ENCODE results near the gene MPL. TPM values are rescaled to one million over a fixed set of nuclear protein-coding genes. Genes with fewer than 3 reads are reported as not detected.

MPL gene
- not detected for total RNA-seq
- polyA plus RNA-seq: not detected

GRCh38 chr1:43337588-43337987 lies at the start of gene MPL:
Gene MPL (plus strand): TSS chr1:43337818. CDS start chr1:43337849, 31 bp downstream.
- Histone ChIP-seq H3K27me3 (ENCODE audit: insufficient read depth, low read length, poor library complexity, severe bottlenecking) (no peaks in the 10 kb centered on the region), H3K27ac (ENCODE audit: low read depth, low read length) (no peak within 1 kb of the TSS), H3K4me3 (ENCODE audit: low read length) (no peak within 1 kb of the TSS), H3K36me3 (ENCODE audit: insufficient read depth, low read length) (no peaks in the 10 kb centered on the region), H3K9me3 (ENCODE audit: low read length) (no peaks in the 10 kb centered on the region), H3K4me1 (ENCODE audit: insufficient read depth, low read length) (no peaks in the 10 kb centered on the region)
- Mint-ChIP-seq H3K27ac (no peak within 1 kb of the TSS), H3K4me3 (no peak within 1 kb of the TSS), H3K9me3 (no peaks in the 10 kb centered on the region), H3K36me3 (no peaks in the 10 kb centered on the region), H3K4me1 (no peaks in the 10 kb centered on the region), H3K27me3 (no peaks in the 10 kb centered on the region)
- DNase-seq: no peak
- POLR2A ChIA-PET: no interaction called here
- CTCF ChIA-PET: no interaction called here

GRCh38 chr1:43288058-43288784 lies 49.4 kb upstream of the MPL start:
- peaks cover 5 to 26% of the 10 kb centered on the region in 2 donors for H3K27me3 Mint-ChIP-seq
- Histone ChIP-seq H3K4me1 (ENCODE audit: insufficient read depth, low read length) (no peaks in the 10 kb centered on the region), H3K4me3 (ENCODE audit: low read length) (no peak overlapping the region), H3K9me3 (ENCODE audit: low read length) (no peaks in the 10 kb centered on the region), H3K27ac (ENCODE audit: low read depth, low read length) (no peak overlapping the region), H3K36me3 (ENCODE audit: insufficient read depth, low read length) (no peaks in the 10 kb centered on the region), H3K27me3 (ENCODE audit: insufficient read depth, low read length, poor library complexity, severe bottlenecking) (no peaks in the 10 kb centered on the region)
- no peak overlapping the region for H3K27ac Mint-ChIP-seq
- CTCF ChIA-PET: no interaction called here
- H3K4me3 Mint-ChIP-seq: no peak overlapping the region
- no peaks in the 10 kb centered on the region for H3K36me3 Mint-ChIP-seq
- POLR2A ChIA-PET: no interaction called here
- H3K4me1 Mint-ChIP-seq: no peaks in the 10 kb centered on the region
- no peak for DNase-seq
- H3K9me3 Mint-ChIP-seq: no peaks in the 10 kb centered on the region

GRCh38 chr1:43288785-43289706 lies 48.6 kb upstream of the MPL start:
- ChIA-PET CTCF (no interaction called here), POLR2A (no interaction called here)
- H3K9me3 Mint-ChIP-seq: no peaks in the 10 kb centered on the region
- H3K4me1 Mint-ChIP-seq: no peaks in the 10 kb centered on the region
- Histone ChIP-seq H3K27me3 (ENCODE audit: insufficient read depth, low read length, poor library complexity, severe bottlenecking) (no peaks in the 10 kb centered on the region), H3K4me1 (ENCODE audit: insufficient read depth, low read length) (no peaks in the 10 kb centered on the region), H3K36me3 (ENCODE audit: insufficient read depth, low read length) (no peaks in the 10 kb centered on the region), H3K27ac (ENCODE audit: low read depth, low read length) (no peak overlapping the region), H3K4me3 (ENCODE audit: low read length) (no peak overlapping the region), H3K9me3 (ENCODE audit: low read length) (no peaks in the 10 kb centered on the region)
- peaks cover 5 to 26% of the 10 kb centered on the region in 2 donors for H3K27me3 Mint-ChIP-seq
- no peak overlapping the region for H3K27ac Mint-ChIP-seq
- H3K36me3 Mint-ChIP-seq: no peaks in the 10 kb centered on the region
- no peak overlapping the region for H3K4me3 Mint-ChIP-seq
- DNase-seq: no peak

GRCh38 chr1:43292216-43292615 lies 45.4 kb upstream of the MPL start:
- Histone ChIP-seq H3K9me3 (ENCODE audit: low read length) (no peaks in the 10 kb centered on the region), H3K4me1 (ENCODE audit: insufficient read depth, low read length) (peaks cover 21% of the 10 kb centered on the region), H3K36me3 (ENCODE audit: insufficient read depth, low read length) (no peaks in the 10 kb centered on the region), H3K4me3 (ENCODE audit: low read length) (no peak overlapping the region), H3K27ac (ENCODE audit: low read depth, low read length) (no peak overlapping the region), H3K27me3 (ENCODE audit: insufficient read depth, low read length, poor library complexity, severe bottlenecking) (no peaks in the 10 kb centered on the region)
- Mint-ChIP-seq H3K27me3 (peaks cover 2 to 12% of the 10 kb centered on the region in 2 donors), H3K9me3 (no peaks in the 10 kb centered on the region), H3K4me1 (peaks cover 7 to 15% (median 11%) of the 10 kb centered on the region in 3 donors), H3K4me3 (no peak overlapping the region), H3K36me3 (no peaks in the 10 kb centered on the region), H3K27ac (no peak overlapping the region)
- CTCF ChIA-PET: interaction anchor here (1.6 kb wide), 1 partner anchor 65 kb away, joined by 3 read pairs; no protein-coding TSS in a partner anchor
- DNase-seq: no peak
- POLR2A ChIA-PET: no interaction called here

- Histone ChIP-seq H3K4me1 (ENCODE audit: insufficient read depth, low read length) (peaks cover 21% of the 10 kb centered on the region), H3K27me3 (ENCODE audit: insufficient read depth, low read length, poor library complexity, severe bottlenecking) (no peaks in the 10 kb centered on the region), H3K36me3 (ENCODE audit: insufficient read depth, low read length) (no peaks in the 10 kb centered on the region), H3K4me3 (ENCODE audit: low read length) (no peak overlapping the region), H3K27ac (ENCODE audit: low read depth, low read length) (no peak overlapping the region), H3K9me3 (ENCODE audit: low read length) (no peaks in the 10 kb centered on the region)
- H3K9me3 Mint-ChIP-seq: no peaks in the 10 kb centered on the region
- peaks cover 7 to 15% (median 11%) of the 10 kb centered on the region in 3 donors for H3K4me1 Mint-ChIP-seq
- DNase-seq: no peak
- H3K27ac Mint-ChIP-seq: no peak overlapping the region
- no peak overlapping the region for H3K4me3 Mint-ChIP-seq
- CTCF ChIA-PET: interaction anchor here (1.6 kb wide), 1 partner anchor 66 kb away, joined by 3 read pairs; no protein-coding TSS in a partner anchor
- H3K27me3 Mint-ChIP-seq: peaks cover 1 to 7% of the 10 kb centered on the region in 2 donors
- POLR2A ChIA-PET: no interaction called here
- H3K36me3 Mint-ChIP-seq: no peaks in the 10 kb centered on the region
These were observed 44.9 kb upstream of the MPL start for GRCh38 chr1:43292679-43293078.

GRCh38 chr1:43293176-43293575 lies 44.4 kb upstream of the MPL start:
- peaks cover 0 to 4% of the 10 kb centered on the region in 2 donors for H3K27me3 Mint-ChIP-seq
- H3K4me1 Mint-ChIP-seq: peaks cover 7 to 15% (median 11%) of the 10 kb centered on the region in 3 donors
- Histone ChIP-seq H3K36me3 (ENCODE audit: insufficient read depth, low read length) (no peaks in the 10 kb centered on the region), H3K27ac (ENCODE audit: low read depth, low read length) (no peak overlapping the region), H3K9me3 (ENCODE audit: low read length) (no peaks in the 10 kb centered on the region), H3K4me1 (ENCODE audit: insufficient read depth, low read length) (peaks cover 21% of the 10 kb centered on the region), H3K4me3 (ENCODE audit: low read length) (no peak overlapping the region), H3K27me3 (ENCODE audit: insufficient read depth, low read length, poor library complexity, severe bottlenecking) (no peaks in the 10 kb centered on the region)
- H3K27ac Mint-ChIP-seq: no peak overlapping the region
- H3K4me3 Mint-ChIP-seq: no peak overlapping the region
- H3K9me3 Mint-ChIP-seq: no peaks in the 10 kb centered on the region
- H3K36me3 Mint-ChIP-seq: no peaks in the 10 kb centered on the region
- CTCF ChIA-PET: interaction anchor here (1.6 kb wide), 1 partner anchor 66 kb away, joined by 3 read pairs; no protein-coding TSS in a partner anchor
- no peak for DNase-seq
- POLR2A ChIA-PET: no interaction called here

GRCh38 chr1:43293896-43294760 lies 43.5 kb upstream of the MPL start:
- Mint-ChIP-seq H3K4me3 (no peak overlapping the region), H3K4me1 (peaks cover 7 to 15% (median 11%) of the 10 kb centered on the region in 3 donors), H3K27me3 (no peaks in the 10 kb centered on the region), H3K27ac (peak overlapping the region in 1 of 8 donors; percentile 12), H3K9me3 (no peaks in the 10 kb centered on the region), H3K36me3 (no peaks in the 10 kb centered on the region)
- H3K36me3 ChIP-seq (ENCODE audit: insufficient read depth, low read length): no peaks in the 10 kb centered on the region
- H3K27ac ChIP-seq (ENCODE audit: low read depth, low read length): no peak overlapping the region
- H3K27me3 ChIP-seq (ENCODE audit: insufficient read depth, low read length, poor library complexity, severe bottlenecking): no peaks in the 10 kb centered on the region
- peaks cover 21% of the 10 kb centered on the region for H3K4me1 ChIP-seq (ENCODE audit: insufficient read depth, low read length)
- CTCF ChIA-PET: no interaction called here
- no peak overlapping the region for H3K4me3 ChIP-seq (ENCODE audit: low read length)
- no peaks in the 10 kb centered on the region for H3K9me3 ChIP-seq (ENCODE audit: low read length)
- POLR2A ChIA-PET: no interaction called here
- DNase-seq: no peak
